Measurements from ENCODE around the gene ETF1.
"Not testable (repeated sequence)": the region's sequence is repeated elsewhere in the genome, so short reads cannot be mapped to it uniquely, and the experiment has no call there.

Gene ETF1

GRCh38 chr5:138488481-138488945 is 54.5 kb downstream of the ETF1 start:
- DNase-seq (ENCODE audit: extremely low read depth, low read depth) = no peak
- TF ChIP-seq CTCF (IDR thresholded peaks at IDR 0.05; ENCODE audit: low read depth, low read length) = no peak

GRCh38 chr5:138482638-138483037 is 60.4 kb downstream of the ETF1 start:
- DNase-seq (ENCODE audit: extremely low read depth, low read depth) = no peak
- no peak for TF ChIP-seq CTCF (IDR thresholded peaks at IDR 0.05; ENCODE audit: low read depth, low read length)

- no peak for TF ChIP-seq CTCF (IDR thresholded peaks at IDR 0.05; ENCODE audit: low read depth, low read length)
- DNase-seq (ENCODE audit: extremely low read depth, low read depth) = no peak
Observed at GRCh38 chr5:138476918-138477317, 66.1 kb downstream of the ETF1 start.

- DNase-seq (ENCODE audit: extremely low read depth, low read depth) = not testable (repeated sequence)
Observed at GRCh38 chr5:138473151-138473550, 69.9 kb downstream of the ETF1 start.

- no peak for TF ChIP-seq CTCF (IDR thresholded peaks at IDR 0.05; ENCODE audit: low read depth, low read length)
- no peak for DNase-seq (ENCODE audit: extremely low read depth, low read depth)
Observed at GRCh38 chr5:138472353-138472752, 70.7 kb downstream of the ETF1 start.

GRCh38 chr5:138471052-138471361 is 72.0 kb downstream of the ETF1 start:
- TF ChIP-seq CTCF (IDR thresholded peaks at IDR 0.05; ENCODE audit: low read depth, low read length) = no peak
- DNase-seq (ENCODE audit: extremely low read depth, low read depth) = no peak

GRCh38 chr5:138470322-138471051 is 72.5 kb downstream of the ETF1 start:
- TF ChIP-seq CTCF (IDR thresholded peaks at IDR 0.05; ENCODE audit: low read depth, low read length) = no peak
- no peak for DNase-seq (ENCODE audit: extremely low read depth, low read depth)
